ENCODE measurements around the gene ZNHIT1.

DNA sequence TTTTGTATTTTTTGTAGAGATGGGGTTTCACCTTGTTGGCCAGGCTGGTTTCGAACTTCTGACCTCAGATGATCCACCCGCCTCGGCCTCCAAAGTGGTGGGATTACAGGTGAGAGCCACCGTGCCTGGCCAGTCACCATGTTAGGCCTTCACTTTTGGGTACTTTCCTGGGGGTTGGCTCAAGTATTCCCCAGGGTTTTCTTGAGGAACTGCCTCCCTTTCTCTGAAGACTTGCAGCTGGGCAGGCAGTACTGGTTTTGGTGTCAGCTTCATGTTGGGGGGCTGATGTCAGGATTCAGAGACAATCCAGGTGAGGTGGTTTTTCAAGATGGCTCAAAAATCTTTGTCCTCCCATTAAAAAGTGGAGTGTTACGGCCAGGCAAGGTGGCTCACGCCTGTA, 7.7 kb downstream of the ZNHIT1 start:
- TF ChIP-seq, protein P1, sequence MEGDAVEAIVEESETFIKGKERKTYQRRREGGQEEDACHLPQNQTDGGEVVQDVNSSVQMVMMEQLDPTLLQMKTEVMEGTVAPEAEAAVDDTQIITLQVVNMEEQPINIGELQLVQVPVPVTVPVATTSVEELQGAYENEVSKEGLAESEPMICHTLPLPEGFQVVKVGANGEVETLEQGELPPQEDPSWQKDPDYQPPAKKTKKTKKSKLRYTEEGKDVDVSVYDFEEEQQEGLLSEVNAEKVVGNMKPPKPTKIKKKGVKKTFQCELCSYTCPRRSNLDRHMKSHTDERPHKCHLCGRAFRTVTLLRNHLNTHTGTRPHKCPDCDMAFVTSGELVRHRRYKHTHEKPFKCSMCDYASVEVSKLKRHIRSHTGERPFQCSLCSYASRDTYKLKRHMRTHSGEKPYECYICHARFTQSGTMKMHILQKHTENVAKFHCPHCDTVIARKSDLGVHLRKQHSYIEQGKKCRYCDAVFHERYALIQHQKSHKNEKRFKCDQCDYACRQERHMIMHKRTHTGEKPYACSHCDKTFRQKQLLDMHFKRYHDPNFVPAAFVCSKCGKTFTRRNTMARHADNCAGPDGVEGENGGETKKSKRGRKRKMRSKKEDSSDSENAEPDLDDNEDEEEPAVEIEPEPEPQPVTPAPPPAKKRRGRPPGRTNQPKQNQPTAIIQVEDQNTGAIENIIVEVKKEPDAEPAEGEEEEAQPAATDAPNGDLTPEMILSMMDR (IDR thresholded peaks at IDR 0.05) = no peak
- TF ChIP-seq POLR2A (IDR thresholded peaks at IDR 0.05) = no peak

All from testis (tissue), 2 donors.